B cell (primary cell): ENCODE results near the gene TCEAL7.

Experiments
- EZH2 ChIP-seq: IDR thresholded peaks from 2 replicates; pipeline ENCODE4 v1.6.1; 2012; ENCODE audit warnings: borderline replicate concordance, low read depth, mild to moderate bottlenecking, moderate library complexity, low read length; ENCODE audit not compliant: insufficient read depth, poor library complexity, severe bottlenecking
- TF ChIP-seq, protein P1 (sequence below): fragments of 200-600 bp; IDR thresholded peaks from one replicate; pipeline ENCODE4 v1.8.0; 2022; ENCODE audit warnings: antibody characterized with exemption, mild to moderate bottlenecking

DNA sequence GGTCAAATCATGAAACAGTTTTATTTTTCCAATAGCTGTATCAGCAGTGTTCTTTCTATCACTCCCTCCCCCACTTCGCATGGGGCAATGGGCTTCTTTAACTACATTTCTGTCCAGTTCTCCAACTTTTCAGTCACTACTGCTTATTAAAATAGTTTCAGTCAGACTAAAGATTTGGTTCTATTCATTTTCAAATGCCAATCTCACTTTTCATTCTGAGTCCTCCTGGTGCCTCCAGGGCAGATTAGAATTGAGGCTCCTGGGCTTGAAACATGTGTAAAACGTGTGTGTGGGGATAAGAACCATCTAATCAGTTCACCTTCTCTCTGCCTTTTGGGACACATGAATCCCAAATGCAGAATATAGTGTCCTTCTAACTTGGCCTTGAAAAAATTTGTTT lies 42.8 kb downstream of the TCEAL7 start:
- TF ChIP-seq, protein P1, sequence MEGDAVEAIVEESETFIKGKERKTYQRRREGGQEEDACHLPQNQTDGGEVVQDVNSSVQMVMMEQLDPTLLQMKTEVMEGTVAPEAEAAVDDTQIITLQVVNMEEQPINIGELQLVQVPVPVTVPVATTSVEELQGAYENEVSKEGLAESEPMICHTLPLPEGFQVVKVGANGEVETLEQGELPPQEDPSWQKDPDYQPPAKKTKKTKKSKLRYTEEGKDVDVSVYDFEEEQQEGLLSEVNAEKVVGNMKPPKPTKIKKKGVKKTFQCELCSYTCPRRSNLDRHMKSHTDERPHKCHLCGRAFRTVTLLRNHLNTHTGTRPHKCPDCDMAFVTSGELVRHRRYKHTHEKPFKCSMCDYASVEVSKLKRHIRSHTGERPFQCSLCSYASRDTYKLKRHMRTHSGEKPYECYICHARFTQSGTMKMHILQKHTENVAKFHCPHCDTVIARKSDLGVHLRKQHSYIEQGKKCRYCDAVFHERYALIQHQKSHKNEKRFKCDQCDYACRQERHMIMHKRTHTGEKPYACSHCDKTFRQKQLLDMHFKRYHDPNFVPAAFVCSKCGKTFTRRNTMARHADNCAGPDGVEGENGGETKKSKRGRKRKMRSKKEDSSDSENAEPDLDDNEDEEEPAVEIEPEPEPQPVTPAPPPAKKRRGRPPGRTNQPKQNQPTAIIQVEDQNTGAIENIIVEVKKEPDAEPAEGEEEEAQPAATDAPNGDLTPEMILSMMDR: no peak
- TF ChIP-seq EZH2: no peak
